ENCODE data around the gene CD300A. TPM values are rescaled to one million over a fixed set of nuclear protein-coding genes. Genes with fewer than 3 reads are reported as not detected.

CD300A gene
- total RNA-seq, 2 donors from 2014 or later, result 2.0 to 3.1 TPM

GRCh38 chr17:74452033-74452840 lies 14.2 kb upstream of the CD300A start:
- 64 to 69% methylated on average over 10 to 16 of the region's 16 CpGs for WGBS, 2 donors
- peak overlapping the region; percentile 21 to 92 (median 91) for H3K27ac ChIP-seq
- peaks cover 0 to 5% of the 10 kb centered on the region in 2 donors for H3K36me3 ChIP-seq (replicated peaks in 1 of 2; ENCODE audit: insufficient read depth in 1 of 2, low read depth in 2 of 2)
- peaks cover 32% of the 10 kb centered on the region for H3K4me1 ChIP-seq
- no peak for TF ChIP-seq POLR2A (IDR thresholded peaks at IDR 0.05)
- no peak for TF ChIP-seq CTCF (IDR thresholded peaks at IDR 0.05)
- H3K9me3 ChIP-seq, result no peaks in the 10 kb centered on the region
- intact Hi-C loops (cut with DNase I), result no loop called here
- H3K27me3 ChIP-seq, result no peaks in the 10 kb centered on the region
- no peak for ATAC-seq
- peak in 1 of 4 donors; percentile 31 for DNase-seq
- H3K4me3 ChIP-seq, result no peak overlapping the region

- peak in 3 of 4 donors; percentile 32 to 47 (median 46) for DNase-seq
- TF ChIP-seq CTCF (IDR thresholded peaks at IDR 0.05) (no peak), POLR2A (IDR thresholded peaks at IDR 0.05) (peak in 1 of 3 donors; percentile 9)
- 33 to 42% methylated on average over 11 to 22 of the region's 22 CpGs for WGBS, 2 donors
- Histone ChIP-seq H3K36me3 (replicated peaks in 1 of 2; ENCODE audit: insufficient read depth in 1 of 2, low read depth in 2 of 2) (no peaks in the 10 kb centered on the region), H3K4me3 (no peak overlapping the region), H3K27ac (peak overlapping the region; percentile 80 to 92 (median 91)), H3K27me3 (no peaks in the 10 kb centered on the region), H3K9me3 (no peaks in the 10 kb centered on the region), H3K4me1 (peaks cover 38% of the 10 kb centered on the region)
- intact Hi-C loops (cut with DNase I), result no loop called here
- peak; percentile 0 for ATAC-seq
Observed at GRCh38 chr17:74452841-74453661, 13.4 kb upstream of the CD300A start.

- peak; percentile 96 for ATAC-seq
- Histone ChIP-seq H3K4me1 (peaks cover 38% of the 10 kb centered on the region), H3K9me3 (no peaks in the 10 kb centered on the region), H3K27me3 (no peaks in the 10 kb centered on the region), H3K36me3 (replicated peaks in 1 of 2; ENCODE audit: insufficient read depth in 1 of 2, low read depth in 2 of 2) (no peaks in the 10 kb centered on the region), H3K4me3 (no peak overlapping the region), H3K27ac (peak overlapping the region; percentile 80 to 92 (median 91))
- DNase-seq, result peak in 2 of 4 donors; percentile 94 to 95
- TF ChIP-seq CTCF (IDR thresholded peaks at IDR 0.05) (no peak), POLR2A (IDR thresholded peaks at IDR 0.05) (no peak)
- WGBS, 2 donors, result 6 to 15% methylated on average over 8 to 32 of the region's 43 CpGs
- intact Hi-C loops (cut with DNase I), result no loop called here
Observed at GRCh38 chr17:74453665-74454196, 12.7 kb upstream of the CD300A start.

- intact Hi-C loops (cut with DNase I), result no loop called here
- Histone ChIP-seq H3K9me3 (no peaks in the 10 kb centered on the region), H3K4me3 (no peak overlapping the region), H3K27ac (peak overlapping the region; percentile 80 to 92 (median 91)), H3K4me1 (peaks cover 36% of the 10 kb centered on the region), H3K36me3 (replicated peaks in 1 of 2; ENCODE audit: insufficient read depth in 1 of 2, low read depth in 2 of 2) (no peaks in the 10 kb centered on the region), H3K27me3 (no peaks in the 10 kb centered on the region)
- DNase-seq (peak; percentile 32 to 95 (median 66)), ATAC-seq (peak; percentile 60)
- TF ChIP-seq POLR2A (IDR thresholded peaks at IDR 0.05), result peak; percentile 58 to 80 (median 79)
- peak in 6 of 7 experiments; percentile 18 to 56 (median 42) for TF ChIP-seq CTCF (IDR thresholded peaks at IDR 0.05)
- WGBS, 2 donors, result 8% methylated on average over 40 of the region's 40 CpGs; no CpG with 5 or more reads in 1 of the 2 donors
Observed at GRCh38 chr17:74454197-74455024, 12.0 kb upstream of the CD300A start.

Data from body of pancreas (tissue), 4 donors.